HepG2 (cell line): ENCODE data around the gene PSMB3. TPM values are rescaled to one million over a fixed set of nuclear protein-coding genes. Genes with fewer than 3 reads are reported as not detected.

Source experiments
- FOXO1 ChIP-seq: sonication (generic); formaldehyde crosslinking; IDR thresholded peaks from 2 replicates; pipeline ENCODE4 v1.4.0; 2020; ENCODE audit warnings: missing genetic modification reagents
- GPN1 ChIP-seq: sonication (generic); formaldehyde crosslinking; IDR thresholded peaks from 2 replicates; pipeline ENCODE4 v1.5.1; 2020; ENCODE audit warnings: missing genetic modification reagents, borderline replicate concordance
- ISX ChIP-seq: sonication (generic); formaldehyde crosslinking; conservative IDR thresholded peaks from 2 replicates; pipeline ENCODE4 v1.5.0; 2020; ENCODE audit warnings: missing genetic modification reagents
- KDM1A ChIP-seq: IDR thresholded peaks from 2 replicates; pipeline ENCODE4 v1.6.1; 2016; ENCODE audit warnings: missing compliant biosample characterization
- MED13 ChIP-seq: sonication (generic); formaldehyde crosslinking; IDR thresholded peaks from 2 replicates; pipeline ENCODE4 v1.5.0; 2020; ENCODE audit warnings: missing genetic modification reagents
- PBX2 ChIP-seq: IDR thresholded peaks from 2 replicates; pipeline ENCODE4 v1.6.1; 2016; ENCODE audit warnings: control low read depth
- RAD21 ChIP-seq: fragments of 450-650 bp; formaldehyde crosslinking; IDR thresholded peaks from 2 replicates; pipeline ENCODE4 v1.5.0; 2020; ENCODE audit warnings: mild to moderate bottlenecking
- RBFOX2 ChIP-seq: fragments of 200-400 bp; formaldehyde crosslinking; IDR thresholded peaks from 2 replicates; pipeline ENCODE4 v1.6.1; 2017; ENCODE audit warnings: low read depth, mild to moderate bottlenecking, low read length
- TCF12 ChIP-seq, 2 experiments: fragments of 450-650 bp in 1 of 2; sonication (generic) in 1 of 2; formaldehyde crosslinking in 1 of 2; IDR thresholded peaks; 2 replicates each; pipeline versions ENCODE4 v1.6.1 to v1.8.0; 2017 to 2022; ENCODE audit warnings: antibody characterized with exemption in 1 of 2, mild to moderate bottlenecking in 1 of 2, missing genetic modification reagents in 1 of 2, moderate library complexity in 1 of 2
- TGIF2 ChIP-seq: IDR thresholded peaks from 2 replicates; pipeline ENCODE4 v1.6.1; 2016; ENCODE audit warnings: control low read depth, missing compliant biosample characterization
- TOPORS ChIP-seq: sonication (generic); formaldehyde crosslinking; IDR thresholded peaks from 2 replicates; pipeline ENCODE4 v1.8.0; 2023; ENCODE audit warnings: mild to moderate bottlenecking, missing genetic modification reagents
- ZMYM2 ChIP-seq: sonication (generic); formaldehyde crosslinking; IDR thresholded peaks from 2 replicates; pipeline ENCODE4 v1.8.0; 2022; ENCODE audit warnings: mild to moderate bottlenecking, missing genetic modification reagents
- ZNF24 ChIP-seq: fragments of 450-650 bp; IDR thresholded peaks from 2 replicates; pipeline ENCODE4 v1.6.1; 2017; ENCODE audit warnings: antibody characterized with exemption, mild to moderate bottlenecking
- ZNF350 ChIP-seq: sonication (generic); formaldehyde crosslinking; IDR thresholded peaks from 2 replicates; pipeline ENCODE4 v1.4.0; 2020; ENCODE audit warnings: mild to moderate bottlenecking, low read depth, missing genetic modification reagents, borderline replicate concordance
- ZNF530 ChIP-seq: sonication (generic); formaldehyde crosslinking; IDR thresholded peaks from 2 replicates; pipeline ENCODE4 v1.5.0; 2020; ENCODE audit warnings: low read depth, mild to moderate bottlenecking, missing genetic modification reagents
- ZNF546 ChIP-seq: sonication (generic); formaldehyde crosslinking; conservative IDR thresholded peaks from 2 replicates; pipeline ENCODE4 v1.8.1; 2023; ENCODE audit warnings: mild to moderate bottlenecking, missing genetic modification reagents
- ZSCAN20 ChIP-seq: sonication (generic); formaldehyde crosslinking; IDR thresholded peaks from 2 replicates; pipeline ENCODE4 v1.4.0; 2020; ENCODE audit warnings: missing genetic modification reagents, mild to moderate bottlenecking, borderline replicate concordance
- polyA plus RNA-seq, 8 experiments: library from polyadenylated mRNA; depleted of rRNA in 3 of 8; stranded (reverse) in 7 of 8; unstranded in 1 of 8; fragments of >200 nt; fragmentation: Illumina TruSeq in 4 of 8; extraction: Trizol in 4 of 8; gene quantifications; 2 replicates each; pipeline versions ENCODE4 v1.2.1 to v1.2.3, GENCODE V29; 2011 to 2016; ENCODE audit warnings: low read depth in 4 of 8, missing spikeins in 1 of 8, mixed read lengths in 1 of 8; ENCODE audit not compliant: insufficient read depth in 1 of 8
- total RNA-seq, 5 experiments: library from RNA; depleted of rRNA; stranded (reverse); fragments of >200 nt; fragmentation: Illumina TruSeq; extraction: Trizol; gene quantifications; 2 replicates each; pipeline ENCODE4 v1.2.3, GENCODE V29; 2016; ENCODE audit warnings: low read depth in 1 of 5
- TF ChIP-seq, protein P1 (sequence below), 2 experiments: fragments of 450-650 bp in 1 of 2; sonication (generic) in 1 of 2; formaldehyde crosslinking in 1 of 2; IDR thresholded peaks; 2 replicates each; pipeline versions ENCODE4 v1.6.1 to v1.8.0; 2016 to 2022; ENCODE audit warnings: antibody characterized with exemption in 1 of 2, mild to moderate bottlenecking in 1 of 2, missing genetic modification reagents in 1 of 2

The PSMB3 gene
- total and polyA plus RNA-seq, 2 of the 13 experiments (the other 11 are each of a cell fraction or from before 2014, with no cell fraction given) = 366 to 517 TPM

GRCh38 chr17:38705803-38706504 lies 46.6 kb upstream of the PSMB3 start (continued):
- TF ChIP-seq, protein P1, sequence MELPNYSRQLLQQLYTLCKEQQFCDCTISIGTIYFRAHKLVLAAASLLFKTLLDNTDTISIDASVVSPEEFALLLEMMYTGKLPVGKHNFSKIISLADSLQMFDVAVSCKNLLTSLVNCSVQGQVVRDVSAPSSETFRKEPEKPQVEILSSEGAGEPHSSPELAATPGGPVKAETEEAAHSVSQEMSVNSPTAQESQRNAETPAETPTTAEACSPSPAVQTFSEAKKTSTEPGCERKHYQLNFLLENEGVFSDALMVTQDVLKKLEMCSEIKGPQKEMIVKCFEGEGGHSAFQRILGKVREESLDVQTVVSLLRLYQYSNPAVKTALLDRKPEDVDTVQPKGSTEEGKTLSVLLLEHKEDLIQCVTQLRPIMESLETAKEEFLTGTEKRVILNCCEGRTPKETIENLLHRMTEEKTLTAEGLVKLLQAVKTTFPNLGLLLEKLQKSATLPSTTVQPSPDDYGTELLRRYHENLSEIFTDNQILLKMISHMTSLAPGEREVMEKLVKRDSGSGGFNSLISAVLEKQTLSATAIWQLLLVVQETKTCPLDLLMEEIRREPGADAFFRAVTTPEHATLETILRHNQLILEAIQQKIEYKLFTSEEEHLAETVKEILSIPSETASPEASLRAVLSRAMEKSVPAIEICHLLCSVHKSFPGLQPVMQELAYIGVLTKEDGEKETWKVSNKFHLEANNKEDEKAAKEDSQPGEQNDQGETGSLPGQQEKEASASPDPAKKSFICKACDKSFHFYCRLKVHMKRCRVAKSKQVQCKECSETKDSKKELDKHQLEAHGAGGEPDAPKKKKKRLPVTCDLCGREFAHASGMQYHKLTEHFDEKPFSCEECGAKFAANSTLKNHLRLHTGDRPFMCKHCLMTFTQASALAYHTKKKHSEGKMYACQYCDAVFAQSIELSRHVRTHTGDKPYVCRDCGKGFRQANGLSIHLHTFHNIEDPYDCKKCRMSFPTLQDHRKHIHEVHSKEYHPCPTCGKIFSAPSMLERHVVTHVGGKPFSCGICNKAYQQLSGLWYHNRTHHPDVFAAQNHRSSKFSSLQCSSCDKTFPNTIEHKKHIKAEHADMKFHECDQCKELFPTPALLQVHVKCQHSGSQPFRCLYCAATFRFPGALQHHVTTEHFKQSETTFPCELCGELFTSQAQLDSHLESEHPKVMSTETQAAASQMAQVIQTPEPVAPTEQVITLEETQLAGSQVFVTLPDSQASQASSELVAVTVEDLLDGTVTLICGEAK (IDR thresholded peaks at IDR 0.05) = no peak
- TF ChIP-seq, protein P1 (CRISPR knock-in tag; IDR thresholded peaks at IDR 0.05) = no peak
- TF ChIP-seq ZNF546 (no peak), TCF12 (IDR thresholded peaks at IDR 0.05) (no peak), TCF12 (CRISPR knock-in tag; IDR thresholded peaks at IDR 0.05) (peak; percentile 86), KDM1A (CRISPR knock-in tag) (no peak), ZMYM2 (CRISPR knock-in tag) (no peak), GPN1 (CRISPR knock-in tag) (no peak), MED13 (CRISPR knock-in tag) (peak; percentile 45; the same call in 1 of the 2 replicates), ZNF24 (no peak), TOPORS (CRISPR knock-in tag) (no peak; the same call in 1 of the 2 replicates), ZSCAN20 (CRISPR knock-in tag) (no peak), FOXO1 (CRISPR knock-in tag) (no peak; the same call in 1 of the 2 replicates), PBX2 (no peak), ZNF530 (CRISPR knock-in tag) (no peak), TGIF2 (CRISPR knock-in tag) (0 out of 2 replicates have a peak, but pooled peaks have one; percentile 23), ZNF350 (no peak), ISX (CRISPR knock-in tag) (no peak), RAD21 (CRISPR knock-in tag) (no peak), RBFOX2 (peak; percentile 73)
